SK-N-SH (cell line): Measurements from ENCODE around the gene AKT1S1. TPM values are rescaled to one million over a fixed set of nuclear protein-coding genes. Genes with fewer than 3 reads are reported as not detected.
A peak's percentile ranks its signal among the peaks of the same experiment; 100 is the strongest.

Source experiments
- CHD2 ChIP-seq: fragments of 150-350 bp; IDR thresholded peaks from 2 replicates; pipeline ENCODE4 v1.6.1; 2018; ENCODE audit warnings: low read length; ENCODE audit not compliant: partially characterized antibody
- ELF1 ChIP-seq: IDR thresholded peaks from 2 replicates; pipeline ENCODE4 v1.4.0; 2012
- EP300 ChIP-seq, 2 experiments: IDR thresholded peaks; 2 replicates each; pipeline versions ENCODE4 v1.4.0 to v1.6.1; 2012; ENCODE audit warnings: borderline replicate concordance in 1 of 2, low read depth in 1 of 2, low read length in 1 of 2
- EZH2phosphoT487 ChIP-seq: fragments of 200-600 bp; sonication (generic); IDR thresholded peaks from 2 replicates; pipeline ENCODE4 v1.6.1; 2017; ENCODE audit warnings: low read depth, mixed run types, mild to moderate bottlenecking, antibody characterized with exemption, moderate library complexity, borderline replicate concordance
- FOXJ3 ChIP-seq: sonication (generic); formaldehyde crosslinking; IDR thresholded peaks from 2 replicates; pipeline ENCODE4 v1.5.1; 2020; ENCODE audit warnings: mild to moderate bottlenecking, missing genetic modification reagents
- FOXM1 ChIP-seq: IDR thresholded peaks from 2 replicates; pipeline ENCODE4 v1.4.0; 2012; ENCODE audit warnings: low read depth, mild to moderate bottlenecking
- GABPA ChIP-seq: IDR thresholded peaks from 2 replicates; pipeline ENCODE4 v1.4.0; 2012; ENCODE audit warnings: low read depth, mild to moderate bottlenecking
- GATA2 ChIP-seq: sonication (generic); formaldehyde crosslinking; IDR thresholded peaks from 2 replicates; pipeline ENCODE4 v1.5.0; 2020; ENCODE audit warnings: mild to moderate bottlenecking, missing genetic modification reagents
- IRF3 ChIP-seq: fragments of 150-350 bp; IDR thresholded peaks from 2 replicates; pipeline ENCODE4 v1.6.1; 2016; ENCODE audit warnings: mild to moderate bottlenecking, low read depth, low read length
- JUND ChIP-seq: IDR thresholded peaks from 2 replicates; pipeline ENCODE4 v1.4.0; 2012
- MAX ChIP-seq: IDR thresholded peaks from 2 replicates; pipeline ENCODE4 v1.4.0; 2012; ENCODE audit warnings: low read depth
- MXI1 ChIP-seq: IDR thresholded peaks from 2 replicates; pipeline ENCODE4 v1.6.1; 2012; ENCODE audit warnings: mild to moderate bottlenecking, low read depth, low read length, improper control_type of control experiment
- NRF1 ChIP-seq: IDR thresholded peaks from 2 replicates; pipeline ENCODE4 v1.6.1; 2012; ENCODE audit warnings: low read depth, mild to moderate bottlenecking, low read length
- PBX3 ChIP-seq: IDR thresholded peaks from 2 replicates; pipeline ENCODE4; 2012
- POLR2AphosphoS5 ChIP-seq: IDR thresholded peaks from 2 replicates; pipeline ENCODE4 v1.6.1; 2012; ENCODE audit warnings: low read depth, low read length
- RAD21 ChIP-seq: IDR thresholded peaks from 2 replicates; pipeline ENCODE4 v1.6.1; 2012; ENCODE audit warnings: mild to moderate bottlenecking, low read length
- REST ChIP-seq: IDR thresholded peaks from 2 replicates; pipeline ENCODE4 v1.6.1; 2012; ENCODE audit warnings: mild to moderate bottlenecking, low read depth, low read length, moderate library complexity
- TCF12 ChIP-seq: IDR thresholded peaks from 2 replicates; pipeline ENCODE4 v1.4.0; 2012
- TEAD4 ChIP-seq: IDR thresholded peaks from 2 replicates; pipeline ENCODE4 v1.4.0; 2012; ENCODE audit warnings: mild to moderate bottlenecking, borderline replicate concordance; ENCODE audit not compliant: insufficient read depth
- YY1 ChIP-seq: IDR thresholded peaks from 2 replicates; pipeline ENCODE4 v1.4.0; 2012; ENCODE audit warnings: low read depth, mild to moderate bottlenecking
- ZBTB33 ChIP-seq: IDR thresholded peaks from 2 replicates; pipeline ENCODE4 v1.4.0; 2012; ENCODE audit warnings: low read depth, borderline replicate concordance
- polyA plus RNA-seq, 3 experiments: library from polyadenylated mRNA; depleted of rRNA; stranded (reverse); fragments of >200 nt; gene quantifications; 2 replicates each; pipeline ENCODE4 v1.2.3, GENCODE V29; 2012

The AKT1S1 gene
- polyA plus RNA-seq, 1 of the 3 experiments (the other 2 are of a cell fraction): 63.7 TPM

- no peak for TF ChIP-seq REST
- TF ChIP-seq FOXM1: no peak
- no peak for TF ChIP-seq EP300 (IDR thresholded peaks at IDR 0.05; ENCODE audit: borderline replicate concordance in 1 of 2, low read depth in 1 of 2, low read length in 1 of 2)
- TF ChIP-seq MXI1: 0 out of 2 replicates have a peak, but pooled peaks have one; percentile 12
- no peak for TF ChIP-seq TCF12
- TF ChIP-seq RAD21: no peak
- no peak for TF ChIP-seq CHD2
- TF ChIP-seq ZBTB33: no peak
- no peak for TF ChIP-seq ELF1
- TF ChIP-seq MAX: 0 out of 2 replicates have a peak, but pooled peaks have one; percentile 0
- TF ChIP-seq NRF1: no peak
- no peak for TF ChIP-seq FOXJ3 (CRISPR knock-in tag)
- no peak for TF ChIP-seq PBX3
- TF ChIP-seq EZH2phosphoT487: no peak
- TF ChIP-seq JUND: no peak
- TF ChIP-seq POLR2AphosphoS5: peak; percentile 84
- TF ChIP-seq YY1: no peak
- TF ChIP-seq GABPA: peak; percentile 87
- no peak for TF ChIP-seq GATA2 (CRISPR knock-in tag)
- TF ChIP-seq TEAD4: no peak
- no peak for TF ChIP-seq IRF3
These were observed 1.2 kb downstream of the AKT1S1 start (continued) for GRCh38 chr19:49875857-49876421.
